Prostate gland (tissue), 2 donors: ENCODE measurements around the gene SLC10A2. TPM values are rescaled to one million over a fixed set of nuclear protein-coding genes. Genes with fewer than 3 reads are reported as not detected.
"Not testable (repeated sequence)": the region's sequence is repeated elsewhere in the genome, so short reads cannot be mapped to it uniquely, and the experiment has no call there.

Source experiments
- DNase-seq: peaks from one replicate; pipeline ENCODE4 v3.0.0-alpha.2; 2019; ENCODE audit warnings: low spot score
- H3K27ac ChIP-seq, 2 donors: fragments of 200-600 bp; sonication (generic); 2 replicates each; pipeline ENCODE4 v1.5.1; 2017 to 2019
- H3K27me3 ChIP-seq: fragments of 200-600 bp; sonication (generic); replicated peaks from 2 replicates; pipeline ENCODE4 v1.5.1; 2019; ENCODE audit not compliant: insufficient read depth
- H3K36me3 ChIP-seq, 2 donors: fragments of 200-600 bp; sonication (generic); 1 replicate in 1 of 2; 2 replicates in 1 of 2; pipeline versions ENCODE4 v1.5.1 to v1.8.1; 2017 to 2019
- H3K4me1 ChIP-seq: fragments of 200-600 bp; sonication (generic); replicated peaks from 2 replicates; pipeline ENCODE4 v1.5.1; 2019
- H3K4me3 ChIP-seq, 2 donors: fragments of 200-600 bp; sonication (generic); 2 replicates each; pipeline ENCODE4 v1.5.1; 2017 to 2019
- H3K9me3 ChIP-seq: fragments of 200-600 bp; sonication (generic); 2 replicates; pipeline ENCODE4 v1.5.1; 2017
- POLR2A ChIP-seq: fragments of 450-650 bp; IDR thresholded peaks from one replicate; pipeline ENCODE4 v1.6.1; 2016; ENCODE audit warnings: antibody characterized with exemption, mild to moderate bottlenecking
- POLR2AphosphoS5 ChIP-seq: sonication (generic); formaldehyde crosslinking; IDR thresholded peaks from one replicate; pipeline ENCODE4 v1.6.1; 2017; ENCODE audit warnings: antibody characterized with exemption
- WGBS: methylation state at CpG from one replicate; pipeline ENCODE4 v1.1.5; 2018; 5-methylcytosine and 5-hydroxymethylcytosine counted together
- intact Hi-C: fragments of 100-400 bp; cut with DNase I; formaldehyde crosslinking; loops from one replicate; pipeline ENCODE4 v1.14.2; 2022
- total RNA-seq, 2 donors: library from RNA; depleted of rRNA; stranded (reverse); fragments of >200 nt; gene quantifications; one replicate each; pipeline ENCODE4 v1.1.0, GENCODE V29; 2016
- TF ChIP-seq, protein P1 (sequence below), 4 experiments: fragments of 200-600 bp in 2 of 4; fragments of 450-650 bp in 2 of 4; sonication (generic) in 2 of 4; IDR thresholded peaks; 1 replicate in 3 of 4; 2 replicates in 1 of 4; pipeline ENCODE4 v1.5.1; 2016 to 2019; ENCODE audit warnings: antibody characterized with exemption in 4 of 4, mild to moderate bottlenecking in 2 of 4, moderate library complexity in 2 of 4

The SLC10A2 gene
- total RNA-seq, 2 donors from 2014 or later = not detected

DNA sequence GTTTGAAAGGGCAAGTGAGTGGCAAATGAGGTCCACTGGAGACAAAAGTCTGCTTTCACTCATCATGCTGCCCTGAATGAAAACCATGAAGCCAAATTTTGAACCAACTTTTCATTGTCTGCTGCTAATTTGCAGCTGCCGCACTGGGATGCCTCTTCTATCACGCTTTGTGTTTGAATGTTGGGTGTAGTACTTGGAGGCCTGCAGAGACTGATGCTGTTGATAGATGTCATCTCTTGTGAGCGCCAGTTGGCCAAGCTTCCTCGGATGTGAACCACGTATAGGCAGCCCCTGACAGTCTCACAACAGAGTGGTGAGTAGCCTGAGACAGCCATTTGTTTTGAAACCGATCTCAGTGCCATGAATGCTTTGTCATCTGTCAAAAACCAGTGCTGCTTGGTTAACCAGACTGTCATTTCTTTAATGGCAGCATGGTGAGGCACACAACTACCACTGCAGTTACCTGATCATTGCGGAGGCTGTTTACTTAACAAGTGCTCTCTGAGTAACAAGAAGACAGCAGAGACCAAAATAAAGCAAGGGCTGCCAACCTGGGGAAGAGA, 31.2 kb upstream of the SLC10A2 start:
- no peaks in the 10 kb centered on the region for H3K4me1 ChIP-seq
- no peaks in the 10 kb centered on the region for H3K27me3 ChIP-seq
- TF ChIP-seq, protein P1, sequence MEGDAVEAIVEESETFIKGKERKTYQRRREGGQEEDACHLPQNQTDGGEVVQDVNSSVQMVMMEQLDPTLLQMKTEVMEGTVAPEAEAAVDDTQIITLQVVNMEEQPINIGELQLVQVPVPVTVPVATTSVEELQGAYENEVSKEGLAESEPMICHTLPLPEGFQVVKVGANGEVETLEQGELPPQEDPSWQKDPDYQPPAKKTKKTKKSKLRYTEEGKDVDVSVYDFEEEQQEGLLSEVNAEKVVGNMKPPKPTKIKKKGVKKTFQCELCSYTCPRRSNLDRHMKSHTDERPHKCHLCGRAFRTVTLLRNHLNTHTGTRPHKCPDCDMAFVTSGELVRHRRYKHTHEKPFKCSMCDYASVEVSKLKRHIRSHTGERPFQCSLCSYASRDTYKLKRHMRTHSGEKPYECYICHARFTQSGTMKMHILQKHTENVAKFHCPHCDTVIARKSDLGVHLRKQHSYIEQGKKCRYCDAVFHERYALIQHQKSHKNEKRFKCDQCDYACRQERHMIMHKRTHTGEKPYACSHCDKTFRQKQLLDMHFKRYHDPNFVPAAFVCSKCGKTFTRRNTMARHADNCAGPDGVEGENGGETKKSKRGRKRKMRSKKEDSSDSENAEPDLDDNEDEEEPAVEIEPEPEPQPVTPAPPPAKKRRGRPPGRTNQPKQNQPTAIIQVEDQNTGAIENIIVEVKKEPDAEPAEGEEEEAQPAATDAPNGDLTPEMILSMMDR (IDR thresholded peaks at IDR 0.05) = no peak
- no peak for TF ChIP-seq POLR2AphosphoS5
- no peak for TF ChIP-seq POLR2A
- no peak overlapping the region for H3K27ac ChIP-seq
- intact Hi-C loops = no loop called here
- H3K9me3 ChIP-seq = no peaks in the 10 kb centered on the region
- 93% methylated on average over 7 of the region's 7 CpGs for WGBS
- DNase-seq = no peak
- no peak overlapping the region for H3K4me3 ChIP-seq
- H3K36me3 ChIP-seq = no peaks in the 10 kb centered on the region

DNA sequence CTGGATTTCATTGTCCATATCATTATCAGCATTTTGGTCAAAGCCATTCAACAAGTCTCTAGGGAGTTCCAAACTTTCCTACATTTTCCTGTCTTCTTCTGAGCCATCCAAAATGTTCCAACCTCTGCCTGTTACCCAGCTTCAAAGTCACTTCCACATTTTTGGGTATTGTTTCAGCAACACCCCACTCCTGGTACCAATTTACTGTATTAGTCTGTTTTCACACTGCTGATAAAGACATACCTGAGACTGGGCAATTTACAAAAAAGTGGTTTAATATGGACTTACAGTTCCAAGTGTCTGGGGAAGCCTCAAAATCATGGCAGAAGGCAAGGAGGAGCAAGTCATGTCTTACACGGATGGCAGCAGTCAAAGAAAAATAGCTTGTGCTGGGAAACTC, 27.4 kb upstream of the SLC10A2 start:
- H3K27ac ChIP-seq, H3K4me3 ChIP-seq, H3K36me3 ChIP-seq, H3K9me3 ChIP-seq, DNase-seq, intact Hi-C loops, H3K27me3 ChIP-seq, H3K4me1 ChIP-seq: not testable (repeated sequence)
- WGBS = 100% methylated on average over 1 of the region's 1 CpG

DNA sequence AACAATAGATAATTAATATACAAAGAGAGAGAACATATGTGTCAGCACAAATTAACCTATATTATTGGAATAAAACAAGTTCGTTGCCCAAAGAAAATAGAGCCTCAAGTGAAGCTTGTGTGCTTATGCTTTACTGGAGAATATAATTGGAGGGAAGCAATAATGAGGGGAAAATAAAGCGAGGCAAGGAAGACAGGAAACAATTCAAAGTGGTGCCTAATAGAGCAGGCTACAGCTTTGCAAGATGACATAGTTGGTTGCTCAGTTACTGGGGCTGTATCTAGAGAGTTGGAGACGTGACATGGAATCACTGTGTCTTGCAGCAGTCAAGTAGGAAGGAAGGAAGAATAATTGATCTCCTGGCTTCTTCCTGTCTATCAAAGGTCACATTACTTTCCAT, 21.1 kb upstream of the SLC10A2 start:
- TF ChIP-seq, protein P1 (IDR thresholded peaks at IDR 0.05) = no peak
- TF ChIP-seq POLR2A = no peak
- TF ChIP-seq POLR2AphosphoS5 = no peak
- Histone ChIP-seq H3K4me3 (no peak overlapping the region), H3K27me3 (no peaks in the 10 kb centered on the region), H3K27ac (no peak overlapping the region), H3K9me3 (no peaks in the 10 kb centered on the region), H3K36me3 (no peaks in the 10 kb centered on the region), H3K4me1 (no peaks in the 10 kb centered on the region)
- intact Hi-C loops = no loop called here
- DNase-seq = no peak
- 92% methylated on average over 3 of the region's 3 CpGs for WGBS

DNA sequence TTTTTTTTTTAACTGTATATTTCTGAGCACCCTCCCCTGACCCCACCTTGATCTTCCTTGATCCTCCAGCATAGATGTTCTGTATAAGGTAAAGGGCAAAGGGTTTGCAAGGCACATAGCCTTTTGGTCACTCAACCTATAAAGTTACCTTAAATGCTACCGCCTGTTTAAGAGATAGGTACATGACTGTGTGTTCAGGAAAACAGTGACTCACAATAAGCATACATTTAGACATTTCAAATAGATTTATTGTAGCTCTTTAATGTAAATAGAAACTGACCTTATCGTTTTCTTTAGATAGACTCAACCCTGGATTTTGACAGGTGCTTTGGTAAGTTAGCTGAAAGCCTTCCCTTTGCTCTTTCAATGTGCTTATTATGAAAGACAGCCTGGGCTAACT, 15.2 kb upstream of the SLC10A2 start:
- no peaks in the 10 kb centered on the region for H3K27me3 ChIP-seq
- no peaks in the 10 kb centered on the region for H3K9me3 ChIP-seq
- 53% methylated on average over 2 of the region's 2 CpGs for WGBS
- DNase-seq = no peak
- H3K27ac ChIP-seq = no peak overlapping the region
- H3K36me3 ChIP-seq = no peaks in the 10 kb centered on the region
- H3K4me1 ChIP-seq = no peaks in the 10 kb centered on the region
- intact Hi-C loops = no loop called here
- TF ChIP-seq, protein P1 (IDR thresholded peaks at IDR 0.05) = no peak
- no peak for TF ChIP-seq POLR2A
- TF ChIP-seq POLR2AphosphoS5 = no peak
- no peak overlapping the region for H3K4me3 ChIP-seq

DNA sequence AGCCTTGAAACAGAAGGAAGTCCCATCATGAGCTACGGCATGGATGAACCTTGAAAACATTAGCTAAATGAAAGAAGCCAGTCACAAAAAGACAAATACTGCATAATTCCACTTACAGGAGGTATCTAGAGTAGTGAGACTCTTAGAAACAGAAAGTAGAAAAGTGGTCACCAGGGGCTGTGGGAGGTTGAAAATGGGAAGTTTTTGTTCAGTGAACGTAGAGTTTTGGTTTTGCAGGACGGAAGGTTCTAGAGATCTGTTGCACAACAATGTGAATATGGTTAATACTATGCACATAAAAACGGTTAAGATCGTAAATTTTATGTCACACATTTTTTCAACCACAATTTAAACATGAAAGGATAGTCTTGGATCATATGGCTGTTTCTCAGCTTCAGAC, 11.9 kb upstream of the SLC10A2 start:
- Histone ChIP-seq H3K27me3 (no peaks in the 10 kb centered on the region), H3K4me3 (no peak overlapping the region), H3K4me1 (no peaks in the 10 kb centered on the region), H3K27ac (no peak overlapping the region), H3K36me3 (no peaks in the 10 kb centered on the region), H3K9me3 (no peaks in the 10 kb centered on the region)
- no peak for TF ChIP-seq POLR2A
- TF ChIP-seq, protein P1 (IDR thresholded peaks at IDR 0.05) = no peak
- TF ChIP-seq POLR2AphosphoS5 = no peak
- no peak for DNase-seq
- intact Hi-C loops = no loop called here
- WGBS = 70% methylated on average over 5 of the region's 5 CpGs
